Limb (tissue), 2 donors: ENCODE data around the gene TRPC4.
A peak's percentile ranks its signal among the peaks of the same experiment; 100 is the strongest.
"Not testable (repeated sequence)": the region's sequence is repeated elsewhere in the genome, so short reads cannot be mapped to it uniquely, and the experiment has no call there.

Experiments used
- DNase-seq, 2 donors: peaks; one replicate each; pipeline ENCODE4 v3.0.0-alpha.2; 2016; ENCODE audit errors: extremely low spot score in 2 of 2

Gene TRPC4

GRCh38 chr13:37833411-37833810 is 36.2 kb downstream of the TRPC4 start:
- no peak for DNase-seq

- DNase-seq, result no peak
Measured at GRCh38 chr13:37816276-37816675, 53.3 kb downstream of the TRPC4 start.

- no peak for DNase-seq
Measured at GRCh38 chr13:37811441-37811840, 58.1 kb downstream of the TRPC4 start.

GRCh38 chr13:37806666-37807065 is 62.9 kb downstream of the TRPC4 start:
- no peak for DNase-seq

- no peak for DNase-seq
Measured at GRCh38 chr13:37797631-37798030, 71.9 kb downstream of the TRPC4 start.

GRCh38 chr13:37796795-37797194 is 72.8 kb downstream of the TRPC4 start:
- not testable (repeated sequence) for DNase-seq

GRCh38 chr13:37795326-37795725 is 74.2 kb downstream of the TRPC4 start:
- DNase-seq, result no peak

- DNase-seq, result no peak
Measured at GRCh38 chr13:37791699-37792098, 77.9 kb downstream of the TRPC4 start.

- DNase-seq, result no peak
Measured at GRCh38 chr13:37788346-37788745, 81.2 kb downstream of the TRPC4 start.

- DNase-seq, result no peak
Measured at GRCh38 chr13:37777676-37778075, 91.9 kb downstream of the TRPC4 start.

- no peak for DNase-seq
Measured at GRCh38 chr13:37775871-37776270, 93.7 kb downstream of the TRPC4 start.

GRCh38 chr13:37772644-37773043 is 96.9 kb downstream of the TRPC4 start:
- no peak for DNase-seq

- no peak for DNase-seq
Measured at GRCh38 chr13:37769545-37769944, 100.0 kb downstream of the TRPC4 start.

GRCh38 chr13:37769078-37769477 is 100.5 kb downstream of the TRPC4 start:
- DNase-seq, result no peak

GRCh38 chr13:37766502-37766901 is 103.1 kb downstream of the TRPC4 start:
- DNase-seq, result no peak

GRCh38 chr13:37755349-37755748 is 114.2 kb downstream of the TRPC4 start:
- no peak for DNase-seq

GRCh38 chr13:37753776-37754175 is 115.8 kb downstream of the TRPC4 start:
- DNase-seq, result no peak

- DNase-seq, result peak in 1 of 2 donors; percentile 7
Measured at GRCh38 chr13:37752146-37752545, 117.4 kb downstream of the TRPC4 start.

- DNase-seq, result no peak
Measured at GRCh38 chr13:37751025-37751424, 118.5 kb downstream of the TRPC4 start.

GRCh38 chr13:37748913-37749312 is 120.7 kb downstream of the TRPC4 start:
- DNase-seq, result no peak

GRCh38 chr13:37747071-37747612 is 122.4 kb downstream of the TRPC4 start:
- no peak for DNase-seq

GRCh38 chr13:37741536-37741935 is 128.0 kb downstream of the TRPC4 start:
- DNase-seq, result no peak

GRCh38 chr13:37736045-37736444 is 133.5 kb downstream of the TRPC4 start:
- DNase-seq, result no peak

GRCh38 chr13:37735293-37735692 is 134.3 kb downstream of the TRPC4 start:
- no peak for DNase-seq
